ENCODE measurements around the gene AGAP1. TPM values are rescaled to one million over a fixed set of nuclear protein-coding genes. Genes with fewer than 3 reads are reported as not detected.
A peak's percentile ranks its signal among the peaks of the same experiment; 100 is the strongest.

AGAP1 gene
- total RNA-seq, 1 donor = 12.3 TPM

DNA sequence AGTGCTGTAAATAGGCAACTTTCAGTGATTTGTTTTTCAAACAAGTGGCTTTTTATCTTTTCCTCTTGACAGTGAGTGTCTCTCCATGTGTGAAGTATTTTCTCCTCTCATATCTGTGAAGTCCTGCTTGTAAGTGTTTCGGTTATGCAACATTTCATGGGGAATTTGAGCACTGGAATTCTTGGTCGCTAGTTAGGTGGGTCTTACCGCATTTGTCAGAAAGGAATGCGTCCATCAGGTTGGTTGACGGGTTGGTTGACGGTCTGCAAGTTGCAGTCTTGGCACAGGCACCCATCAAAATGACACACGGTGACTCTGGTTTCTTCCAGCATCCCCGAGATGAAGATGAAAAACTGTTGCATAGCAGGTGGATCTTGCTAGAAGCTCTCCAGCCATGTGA, 109.8 kb downstream of the AGAP1 start:
- TF ChIP-seq, protein P1, sequence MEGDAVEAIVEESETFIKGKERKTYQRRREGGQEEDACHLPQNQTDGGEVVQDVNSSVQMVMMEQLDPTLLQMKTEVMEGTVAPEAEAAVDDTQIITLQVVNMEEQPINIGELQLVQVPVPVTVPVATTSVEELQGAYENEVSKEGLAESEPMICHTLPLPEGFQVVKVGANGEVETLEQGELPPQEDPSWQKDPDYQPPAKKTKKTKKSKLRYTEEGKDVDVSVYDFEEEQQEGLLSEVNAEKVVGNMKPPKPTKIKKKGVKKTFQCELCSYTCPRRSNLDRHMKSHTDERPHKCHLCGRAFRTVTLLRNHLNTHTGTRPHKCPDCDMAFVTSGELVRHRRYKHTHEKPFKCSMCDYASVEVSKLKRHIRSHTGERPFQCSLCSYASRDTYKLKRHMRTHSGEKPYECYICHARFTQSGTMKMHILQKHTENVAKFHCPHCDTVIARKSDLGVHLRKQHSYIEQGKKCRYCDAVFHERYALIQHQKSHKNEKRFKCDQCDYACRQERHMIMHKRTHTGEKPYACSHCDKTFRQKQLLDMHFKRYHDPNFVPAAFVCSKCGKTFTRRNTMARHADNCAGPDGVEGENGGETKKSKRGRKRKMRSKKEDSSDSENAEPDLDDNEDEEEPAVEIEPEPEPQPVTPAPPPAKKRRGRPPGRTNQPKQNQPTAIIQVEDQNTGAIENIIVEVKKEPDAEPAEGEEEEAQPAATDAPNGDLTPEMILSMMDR (IDR thresholded peaks at IDR 0.05; ENCODE audit: insufficient read depth, low read length) = no peak
- no peak for DNase-seq (ENCODE audit: low read depth)
- no peak overlapping the region for H3K4me3 ChIP-seq (ENCODE audit: low read depth, low read length)

DNA sequence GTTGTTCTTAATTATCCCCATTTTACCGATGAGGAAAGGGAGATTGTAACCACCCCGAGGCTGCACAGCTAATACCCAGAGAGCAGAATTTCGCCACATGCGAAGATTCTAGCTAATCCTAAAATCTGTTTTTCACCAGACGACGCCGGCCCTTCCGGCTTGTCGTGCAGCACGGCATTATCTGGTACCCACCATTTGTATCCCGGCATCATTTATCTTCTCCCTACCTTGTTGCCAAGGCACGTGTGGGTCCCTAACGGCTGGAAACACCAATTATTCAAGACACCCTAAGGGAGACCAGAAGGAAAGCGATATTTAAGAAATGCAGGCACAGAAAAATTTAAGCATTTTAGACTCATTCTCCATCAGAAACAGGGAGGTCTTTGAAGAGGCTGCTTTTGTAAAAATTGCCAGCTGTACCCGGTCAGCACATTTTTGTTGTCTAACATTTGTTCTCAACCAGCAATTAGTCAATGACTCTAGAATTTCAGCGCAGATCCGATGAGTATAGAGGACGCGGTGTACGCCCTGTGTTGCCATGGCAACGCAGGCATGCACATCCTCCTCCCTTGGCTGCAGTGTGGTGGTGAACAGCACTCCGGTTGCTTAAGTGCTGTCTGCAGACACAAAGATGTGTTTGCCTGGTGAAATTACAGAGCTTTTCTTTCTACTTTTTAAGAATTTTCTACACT, 111.6 kb downstream of the AGAP1 start:
- peak overlapping the region; percentile 25 for H3K4me3 ChIP-seq (ENCODE audit: low read depth, low read length)
- peak; percentile 97 for DNase-seq (ENCODE audit: low read depth)
- TF ChIP-seq, protein P1 (IDR thresholded peaks at IDR 0.05; ENCODE audit: insufficient read depth, low read length) = no peak

- peak overlapping the region; percentile 34 for H3K4me3 ChIP-seq (ENCODE audit: low read depth, low read length)
- peak; percentile 69 for DNase-seq (ENCODE audit: low read depth)
Measured at GRCh38 chr2:235606004-235606715, 112.3 kb downstream of the AGAP1 start.

DNA sequence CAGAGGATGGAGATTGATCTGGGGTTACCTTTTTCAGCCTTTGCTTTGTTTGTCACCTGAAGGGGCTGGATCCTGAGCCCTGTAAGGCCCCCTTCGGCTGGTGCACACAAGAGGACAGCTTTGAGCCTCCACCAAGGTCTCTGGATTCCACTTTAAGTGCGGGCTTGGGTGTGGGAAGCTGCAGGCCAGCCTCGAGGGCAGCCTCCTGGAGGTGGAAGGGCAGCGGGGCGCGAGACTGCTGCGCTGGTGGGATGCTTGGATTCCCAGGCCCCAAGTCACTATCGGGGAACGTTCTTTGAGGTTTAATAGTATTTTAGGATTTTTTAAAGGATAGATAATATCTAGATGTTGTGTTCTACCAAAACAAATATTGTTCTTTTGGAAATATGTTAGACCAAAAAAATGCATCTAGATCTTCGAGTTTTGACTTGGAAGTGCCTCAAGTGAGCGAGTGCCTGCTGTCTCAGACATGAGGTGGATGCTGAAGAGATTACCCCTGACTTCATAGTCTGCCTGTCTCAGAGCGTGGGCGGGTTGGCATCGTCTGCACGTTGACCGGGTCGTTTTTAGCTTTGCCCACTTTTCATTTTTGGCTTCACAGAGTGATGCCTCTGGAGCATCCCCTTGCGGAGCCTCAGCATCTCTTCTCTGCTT, 113.8 kb downstream of the AGAP1 start:
- TF ChIP-seq, protein P1 (IDR thresholded peaks at IDR 0.05; ENCODE audit: insufficient read depth, low read length) = no peak
- DNase-seq (ENCODE audit: low read depth) = peak; percentile 62
- H3K4me3 ChIP-seq (ENCODE audit: low read depth, low read length) = no peak overlapping the region

More at GRCh38 chr2:235606004-235606715, 112.3 kb downstream of the AGAP1 start:
- TF ChIP-seq, protein P1 (IDR thresholded peaks at IDR 0.05; ENCODE audit: insufficient read depth, low read length) = no peak

DNA sequence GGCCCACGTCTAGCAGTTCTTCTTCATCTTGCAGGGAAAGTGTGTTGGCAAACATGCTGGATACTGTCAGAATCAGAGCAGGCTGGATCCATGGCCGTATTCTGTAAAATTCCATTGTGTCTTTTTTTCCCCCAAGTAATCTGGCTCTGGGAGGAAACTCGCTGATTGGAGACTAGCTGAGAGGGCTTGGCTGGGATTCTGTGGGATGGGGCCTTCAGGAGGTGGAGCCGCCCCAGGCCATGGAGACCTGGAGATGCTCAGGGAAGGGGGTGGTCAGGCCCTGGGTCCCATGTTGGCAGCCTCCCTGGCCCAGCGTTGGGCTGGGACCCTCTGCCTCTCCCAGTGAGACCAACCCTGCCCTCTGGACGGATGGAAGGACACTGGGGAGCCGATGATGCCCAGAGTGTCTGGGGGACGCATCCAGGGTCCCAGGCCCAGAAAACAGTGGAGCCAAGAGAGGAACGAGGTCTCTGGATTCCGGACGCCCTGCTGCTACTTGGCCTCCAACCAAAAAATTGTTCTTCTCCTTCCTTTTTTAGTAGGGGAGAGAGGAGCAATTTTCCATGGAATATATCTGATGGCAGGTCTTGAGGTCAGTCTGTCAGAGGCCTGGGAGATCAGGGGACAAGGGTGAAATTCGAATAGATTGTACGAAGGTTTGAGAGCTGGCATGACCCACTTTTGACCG, 114.5 kb downstream of the AGAP1 start:
- DNase-seq (ENCODE audit: low read depth) = peak; percentile 59
- no peak overlapping the region for H3K4me3 ChIP-seq (ENCODE audit: low read depth, low read length)
- TF ChIP-seq, protein P1 (IDR thresholded peaks at IDR 0.05; ENCODE audit: insufficient read depth, low read length) = no peak

DNA sequence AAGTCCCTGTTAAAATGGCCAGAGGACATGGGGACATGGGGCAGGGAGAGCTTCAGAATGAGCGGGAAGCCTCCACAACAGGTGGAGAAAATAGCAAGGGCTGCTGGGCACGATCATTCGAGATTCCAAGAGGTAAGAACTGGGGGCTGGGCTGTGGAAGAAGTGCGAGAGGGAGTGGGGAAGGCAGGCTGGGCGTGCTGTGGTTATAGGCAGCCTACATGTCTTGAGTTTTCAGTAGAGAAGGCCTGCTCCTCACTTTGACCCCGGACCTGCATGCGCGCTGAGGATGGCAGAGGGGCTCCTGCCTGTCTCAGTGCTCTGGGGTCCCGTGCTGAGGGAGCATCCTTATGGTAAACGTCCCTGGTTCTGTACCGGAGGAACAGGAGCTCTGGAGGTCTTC, 115.5 kb downstream of the AGAP1 start:
- H3K4me3 ChIP-seq (ENCODE audit: low read depth, low read length) = no peak overlapping the region
- DNase-seq (ENCODE audit: low read depth) = no peak

More for the DNA sequence above, 115.5 kb downstream of the AGAP1 start:
- TF ChIP-seq, protein P1 (IDR thresholded peaks at IDR 0.05; ENCODE audit: insufficient read depth, low read length) = no peak
